ENCODE results near the gene BHMT2. TPM values are rescaled to one million over a fixed set of nuclear protein-coding genes. Genes with fewer than 3 reads are reported as not detected.

Gene BHMT2
- polyA plus RNA-seq, 4 donors, result 22.3 to 58.5 (median 51.8) TPM

- DNase-seq (ENCODE audit: low read depth in 4 of 4, low spot score in 2 of 4), result no peak
Measured at GRCh38 chr5:79059674-79060073, 9.9 kb upstream of the BHMT2 start.

GRCh38 chr5:79062436-79062835, 7.1 kb upstream of the BHMT2 start:
- DNase-seq (ENCODE audit: low read depth in 4 of 4, low spot score in 2 of 4), result no peak

- no peak for DNase-seq (ENCODE audit: low read depth in 4 of 4, low spot score in 2 of 4)
Measured at GRCh38 chr5:79070350-79070667, 742 bp downstream of the BHMT2 start.

GRCh38 chr5:79074641-79075040, 5.1 kb downstream of the BHMT2 start:
- DNase-seq (ENCODE audit: low read depth in 4 of 4, low spot score in 2 of 4), result no peak

- no peak for DNase-seq (ENCODE audit: low read depth in 4 of 4, low spot score in 2 of 4)
Measured at GRCh38 chr5:79075646-79076426, 6.3 kb downstream of the BHMT2 start.

GRCh38 chr5:79076819-79077218, 7.3 kb downstream of the BHMT2 start:
- DNase-seq (ENCODE audit: low read depth in 4 of 4, low spot score in 2 of 4), result no peak

- no peak for DNase-seq (ENCODE audit: low read depth in 4 of 4, low spot score in 2 of 4)
Measured at GRCh38 chr5:79077680-79078365, 8.3 kb downstream of the BHMT2 start.

- no peak for DNase-seq (ENCODE audit: low read depth in 4 of 4, low spot score in 2 of 4)
Measured at GRCh38 chr5:79080804-79081203, 11.2 kb downstream of the BHMT2 start.

GRCh38 chr5:79081779-79082178, 12.2 kb downstream of the BHMT2 start:
- DNase-seq (ENCODE audit: low read depth in 4 of 4, low spot score in 2 of 4), result no peak

- DNase-seq (ENCODE audit: low read depth in 4 of 4, low spot score in 2 of 4), result no peak
Measured at GRCh38 chr5:79086116-79086515, 16.5 kb downstream of the BHMT2 start.

- no peak for DNase-seq (ENCODE audit: low read depth in 4 of 4, low spot score in 2 of 4)
Measured at GRCh38 chr5:79088507-79088906, 18.9 kb downstream of the BHMT2 start.

GRCh38 chr5:79091064-79091463, 21.5 kb downstream of the BHMT2 start:
- DNase-seq (ENCODE audit: low read depth in 4 of 4, low spot score in 2 of 4), result no peak

GRCh38 chr5:79093762-79094161, 24.2 kb downstream of the BHMT2 start:
- DNase-seq (ENCODE audit: low read depth in 4 of 4, low spot score in 2 of 4), result no peak

- no peak for DNase-seq (ENCODE audit: low read depth in 4 of 4, low spot score in 2 of 4)
Measured at GRCh38 chr5:79105868-79106267, 36.3 kb downstream of the BHMT2 start.

GRCh38 chr5:79107020-79107796, 37.6 kb downstream of the BHMT2 start:
- no peak for DNase-seq (ENCODE audit: low read depth in 4 of 4, low spot score in 2 of 4)

- no peak for DNase-seq (ENCODE audit: low read depth in 4 of 4, low spot score in 2 of 4)
Measured at GRCh38 chr5:79108086-79108485, 38.5 kb downstream of the BHMT2 start.

GRCh38 chr5:79108792-79109191, 39.2 kb downstream of the BHMT2 start:
- no peak for DNase-seq (ENCODE audit: low read depth in 4 of 4, low spot score in 2 of 4)

GRCh38 chr5:79109527-79110492, 40.2 kb downstream of the BHMT2 start:
- DNase-seq (ENCODE audit: low read depth in 4 of 4, low spot score in 2 of 4), result no peak

- DNase-seq (ENCODE audit: low read depth in 4 of 4, low spot score in 2 of 4), result no peak
Measured at GRCh38 chr5:79111387-79111959, 41.9 kb downstream of the BHMT2 start, which contains the start of gene BHMT. BHMT (plus strand) TSS chr5:79111809; CDS start chr5:79111886, 77 bp downstream.
